Central memory CD8-positive, alpha-beta T cell (primary cell): ENCODE measurements around the gene CSNK2A1.
"Not testable (repeated sequence)": the region's sequence is repeated elsewhere in the genome, so short reads cannot be mapped to it uniquely, and the experiment has no call there.

Experiments used
- ATAC-seq: fragments of 150-1000 bp; cut with Tn5 transposase; replicated peaks from 2 replicates; pipeline ENCODE4 v1.10.0; 2022; ENCODE audit warnings: mild to moderate bottlenecking, moderate FRiP score, moderate number of reproducible peaks; ENCODE audit not compliant: poor library complexity, severe bottlenecking; ENCODE audit errors: extremely low read depth
- DNase-seq, 2 donors: peaks; one replicate each; pipeline ENCODE4 v3.0.0; 2021; ENCODE audit warnings: low spot score in 2 of 2
- H3K27ac Mint-ChIP-seq: one replicate; pipeline ENCODE4 v1.8.0; 2022; ENCODE audit warnings: low read depth, mild to moderate bottlenecking, moderate library complexity, mixed read lengths
- H3K27me3 Mint-ChIP-seq: one replicate; pipeline ENCODE4 v1.8.0; 2022; ENCODE audit warnings: mixed read lengths
- H3K36me3 Mint-ChIP-seq: one replicate; pipeline ENCODE4 v1.8.0; 2022; ENCODE audit warnings: mild to moderate bottlenecking, moderate library complexity, mixed read lengths; ENCODE audit not compliant: insufficient read depth
- H3K4me1 Mint-ChIP-seq: one replicate; pipeline ENCODE4 v1.8.0; 2022; ENCODE audit warnings: mixed read lengths
- H3K4me3 Mint-ChIP-seq: one replicate; pipeline ENCODE4 v1.8.0; 2022; ENCODE audit warnings: mild to moderate bottlenecking, moderate library complexity, mixed read lengths
- H3K9me3 Mint-ChIP-seq: one replicate; pipeline ENCODE4 v1.8.0; 2022; ENCODE audit warnings: mixed read lengths

Gene CSNK2A1

DNA sequence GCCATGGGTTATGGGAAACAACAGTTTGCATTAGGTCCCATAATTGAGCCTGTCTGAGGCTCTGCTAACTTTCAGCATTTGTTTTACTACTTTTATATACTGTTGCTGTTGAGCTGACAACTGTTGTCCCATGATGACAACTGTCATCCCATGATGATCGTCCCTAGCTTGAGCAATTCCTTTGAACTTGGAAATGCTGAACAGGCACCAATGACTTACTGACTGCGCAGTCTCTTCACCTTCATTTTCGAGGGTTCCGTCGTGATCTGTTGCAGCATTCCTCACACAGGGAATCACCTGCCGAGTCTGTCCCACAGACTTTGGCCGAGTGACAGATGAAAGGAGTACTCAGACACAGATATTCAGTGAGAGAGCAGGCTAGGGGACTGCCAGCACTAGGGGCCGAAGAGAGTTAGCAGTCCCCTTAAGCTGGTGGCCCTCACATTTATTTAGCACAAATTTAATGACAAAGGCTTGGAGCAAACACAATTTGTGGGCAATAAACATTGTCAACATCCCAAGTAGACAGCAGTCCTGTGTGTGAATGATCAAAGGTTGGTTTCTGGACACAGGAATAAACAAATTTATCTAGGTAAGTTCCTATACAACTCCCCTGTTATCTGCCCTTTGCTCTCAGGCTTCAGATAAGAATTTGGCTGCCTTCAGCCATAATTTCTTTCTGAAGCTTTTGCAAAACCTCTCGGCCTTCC lies 71.3 kb downstream of the CSNK2A1 start:
- no peaks in the 10 kb centered on the region for H3K4me1 Mint-ChIP-seq
- no peak overlapping the region for H3K4me3 Mint-ChIP-seq
- peaks cover 5% of the 10 kb centered on the region for H3K36me3 Mint-ChIP-seq
- H3K27ac Mint-ChIP-seq, result no peak overlapping the region
- H3K9me3 Mint-ChIP-seq, result no peaks in the 10 kb centered on the region
- ATAC-seq (no peak), DNase-seq (no peak)
- peaks cover 23% of the 10 kb centered on the region for H3K27me3 Mint-ChIP-seq

DNA sequence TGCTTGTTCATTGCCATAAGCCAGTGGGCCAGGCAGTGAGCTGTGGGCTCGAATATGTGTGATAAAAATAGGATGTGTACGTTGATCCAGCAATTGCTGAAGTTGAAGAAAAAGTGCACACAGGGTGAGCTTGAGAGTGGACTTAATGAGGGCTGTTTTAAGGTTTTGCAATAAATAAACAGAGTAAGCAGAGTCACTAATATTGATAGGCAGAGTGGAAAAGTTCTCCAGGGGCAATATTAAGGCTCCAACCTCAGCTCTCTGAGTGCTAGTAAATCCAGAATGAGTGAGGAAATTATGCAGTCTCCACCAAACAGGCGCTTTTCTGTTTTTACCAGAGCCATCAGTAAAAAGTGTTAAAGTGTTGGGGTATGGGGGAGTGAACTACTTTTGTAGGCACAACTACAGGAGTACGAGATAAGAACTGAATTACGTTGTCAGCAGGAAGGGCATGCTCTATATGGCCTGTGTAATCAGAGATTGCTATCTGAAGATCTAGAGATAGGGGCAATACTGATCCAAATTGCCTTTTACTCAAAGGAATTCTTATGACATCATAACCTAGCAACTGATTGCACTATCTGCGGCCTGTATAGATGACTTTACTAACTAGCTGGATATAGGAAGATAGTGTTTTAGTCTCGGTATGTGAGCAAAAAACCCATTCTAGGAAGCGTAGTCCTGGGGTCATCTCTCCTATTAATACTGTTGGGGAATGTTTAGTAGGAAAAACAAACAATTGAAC lies 73.7 kb downstream of the CSNK2A1 start:
- ATAC-seq, result no peak
- H3K4me1 Mint-ChIP-seq, result no peaks in the 10 kb centered on the region
- H3K4me3 Mint-ChIP-seq, result no peak overlapping the region
- no peaks in the 10 kb centered on the region for H3K9me3 Mint-ChIP-seq
- peaks cover 23% of the 10 kb centered on the region for H3K27me3 Mint-ChIP-seq
- no peak overlapping the region for H3K27ac Mint-ChIP-seq
- H3K36me3 Mint-ChIP-seq, result no peaks in the 10 kb centered on the region
- no peak for DNase-seq

DNA sequence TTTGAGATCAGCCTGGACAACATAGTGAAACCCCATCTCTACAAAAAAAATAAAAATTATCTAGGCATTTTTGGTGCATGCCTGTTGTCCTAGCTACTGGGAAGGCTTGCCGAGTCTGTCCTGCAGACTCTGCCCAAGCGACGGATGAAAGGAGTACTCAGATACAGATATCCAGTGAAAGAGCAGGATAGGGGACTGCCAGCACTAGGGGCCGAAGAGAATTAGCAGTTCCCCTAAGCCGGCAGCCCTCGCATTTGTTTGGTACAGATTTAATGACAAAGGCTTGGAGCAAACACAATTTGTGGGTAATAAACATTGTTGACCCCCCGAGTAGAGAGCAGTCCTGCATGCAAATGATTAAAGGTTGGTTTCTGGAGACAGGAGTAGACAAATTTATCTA lies 75.8 kb downstream of the CSNK2A1 start:
- no peak overlapping the region for H3K27ac Mint-ChIP-seq
- peaks cover 23% of the 10 kb centered on the region for H3K27me3 Mint-ChIP-seq
- no peak for DNase-seq
- ATAC-seq, result no peak
- H3K4me1 Mint-ChIP-seq, result peaks cover 6% of the 10 kb centered on the region
- H3K4me3 Mint-ChIP-seq, result no peak overlapping the region
- no peaks in the 10 kb centered on the region for H3K36me3 Mint-ChIP-seq
- H3K9me3 Mint-ChIP-seq, result no peaks in the 10 kb centered on the region

DNA sequence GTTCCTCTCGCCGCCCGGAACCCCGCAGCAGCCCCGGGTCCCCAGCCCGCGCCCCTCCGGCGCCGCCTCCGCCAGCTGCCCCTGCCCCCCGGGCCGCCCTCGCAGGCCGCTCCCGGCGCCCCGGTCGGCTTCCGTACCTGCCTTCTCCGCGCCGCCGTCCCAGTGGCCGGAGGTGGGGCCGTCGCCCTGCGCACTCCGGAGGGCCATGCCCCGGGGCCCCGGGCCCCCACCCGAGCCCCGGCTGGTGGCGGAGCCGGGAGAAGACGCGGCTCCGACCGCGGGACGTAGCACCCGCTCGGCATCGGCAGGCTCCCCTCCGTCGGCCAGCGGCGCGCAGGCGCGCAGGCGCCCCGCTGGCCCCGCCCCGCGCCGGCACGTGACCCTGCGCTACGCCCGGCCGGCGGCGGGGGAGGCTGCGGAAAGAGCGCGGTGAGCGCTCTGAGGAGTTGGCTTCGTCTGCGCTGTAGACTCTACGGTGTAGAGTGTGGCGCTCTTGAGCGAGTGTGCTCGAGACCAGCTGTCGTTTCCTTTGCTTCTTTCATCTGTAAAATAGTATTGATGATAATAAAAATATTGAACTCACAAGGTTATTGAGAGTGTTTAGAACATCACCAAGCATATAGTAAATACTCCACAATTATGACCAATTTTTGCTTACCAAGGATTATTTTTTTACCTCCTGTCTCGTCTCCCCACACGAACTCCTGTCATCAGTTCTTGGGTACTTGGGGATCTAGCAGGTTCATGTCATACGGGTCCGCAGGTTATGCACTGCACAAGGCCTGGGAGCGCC lies 81.2 kb downstream of the CSNK2A1 start, which contains the start of gene TBC1D20:
Gene TBC1D20 (minus strand): TSS at position 335 of the 793 bp plus-strand sequence. CDS start 128 bp downstream, at position 207.
- Mint-ChIP-seq H3K4me1 (peaks cover 41% of the 10 kb centered on the region), H3K27ac (peak within 1 kb of the TSS; percentile 69), H3K27me3 (no peaks in the 10 kb centered on the region), H3K36me3 (peaks cover 3% of the 10 kb centered on the region), H3K9me3 (no peaks in the 10 kb centered on the region), H3K4me3 (peak within 1 kb of the TSS; percentile 90)
- DNase-seq (peak; percentile 62 to 80), ATAC-seq (peak; percentile 98)

DNA sequence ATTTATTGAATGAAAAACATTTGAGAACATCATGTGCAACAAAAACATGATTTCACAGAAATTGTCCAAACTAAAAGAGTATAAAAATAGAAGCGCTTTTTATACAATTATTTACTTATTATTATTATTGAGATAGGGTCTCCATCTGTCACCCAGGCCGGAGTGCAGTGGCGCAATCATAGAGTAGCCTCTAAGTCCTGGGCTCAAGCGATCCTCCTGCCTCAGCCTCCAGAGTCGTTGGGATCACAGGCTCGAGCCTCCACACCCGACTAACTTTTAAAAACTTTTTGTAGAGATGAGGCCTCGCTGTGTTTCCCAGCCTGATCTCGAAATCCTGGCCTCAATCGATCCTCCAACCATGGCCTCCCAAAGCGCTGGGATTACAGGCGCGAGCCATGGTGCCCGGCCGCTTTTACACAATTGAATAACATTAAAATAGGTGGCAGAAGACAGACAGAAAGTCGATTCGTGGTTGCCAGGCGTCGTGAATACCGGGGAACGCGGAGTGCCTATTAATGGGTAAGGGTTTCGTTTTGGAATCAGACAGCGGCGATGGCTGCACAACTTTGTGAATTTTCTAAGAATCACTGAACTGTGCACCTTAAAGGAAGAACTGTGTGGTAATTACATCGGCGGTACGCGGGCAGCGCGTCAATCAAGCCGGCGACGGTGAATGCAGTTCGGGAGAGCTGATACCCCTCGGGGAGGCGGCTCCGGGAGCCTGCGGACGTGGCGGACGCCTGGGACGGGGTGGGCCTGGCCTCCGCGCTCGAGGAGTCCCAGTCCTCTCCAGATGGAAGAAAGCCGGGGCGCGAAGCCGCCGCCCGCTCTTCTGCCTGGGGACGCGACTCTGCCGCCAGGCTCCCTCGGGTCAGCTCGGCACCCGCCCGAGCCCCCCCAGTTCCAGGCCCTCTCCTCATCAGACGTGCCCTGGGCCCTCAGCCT lies 82.1 kb downstream of the CSNK2A1 start:
- ATAC-seq, result peak; percentile 35
- no peaks in the 10 kb centered on the region for H3K27me3 Mint-ChIP-seq
- H3K36me3 Mint-ChIP-seq, result peaks cover 4% of the 10 kb centered on the region
- H3K4me3 Mint-ChIP-seq, result peak overlapping the region; percentile 90
- H3K9me3 Mint-ChIP-seq, result no peaks in the 10 kb centered on the region
- H3K27ac Mint-ChIP-seq, result peak overlapping the region; percentile 69
- peak in 1 of 2 donors; percentile 27 for DNase-seq
- H3K4me1 Mint-ChIP-seq, result peaks cover 44% of the 10 kb centered on the region

DNA sequence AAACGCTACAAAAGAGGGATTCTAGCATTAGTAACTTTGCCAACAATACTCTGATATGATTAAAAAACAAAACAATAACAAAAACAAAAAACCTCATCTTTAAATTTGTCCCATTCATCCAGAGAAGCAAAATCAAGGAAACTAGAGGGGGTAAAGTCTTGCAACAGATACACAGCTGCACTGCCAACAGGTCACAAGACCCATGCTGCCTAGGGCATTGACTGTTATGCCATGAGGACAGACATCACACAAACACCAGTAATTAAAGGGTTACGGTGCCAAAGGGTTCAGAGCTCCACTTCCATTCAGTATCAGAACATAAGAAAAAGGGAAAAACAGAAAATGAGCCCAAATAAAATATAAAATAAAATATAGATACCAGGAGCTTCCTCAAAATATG lies 82.9 kb downstream of the CSNK2A1 start:
- DNase-seq, result no peak

DNA sequence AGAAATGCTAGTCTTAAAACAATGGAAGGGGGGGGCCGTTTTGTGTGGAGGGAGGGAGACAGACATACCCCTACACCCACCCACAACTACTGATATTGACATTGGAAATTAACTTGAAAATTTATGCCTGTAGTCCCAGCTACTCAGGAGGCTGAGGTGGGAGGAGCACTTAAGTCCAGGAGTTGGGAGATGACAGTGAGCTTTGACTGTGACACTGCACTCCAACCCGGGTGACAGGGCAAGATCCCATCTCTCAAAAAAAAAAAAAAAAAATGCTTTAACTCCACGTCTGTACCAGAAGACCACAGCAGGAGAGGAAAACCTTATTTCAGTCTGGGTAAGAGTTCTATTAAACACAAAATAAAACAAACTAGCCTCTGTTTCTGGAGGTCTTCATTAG lies 83.4 kb downstream of the CSNK2A1 start:
- Mint-ChIP-seq H3K27me3 (no peaks in the 10 kb centered on the region), H3K4me1 (peaks cover 49% of the 10 kb centered on the region), H3K27ac (no peak overlapping the region), H3K9me3 (no peaks in the 10 kb centered on the region), H3K36me3 (peaks cover 6% of the 10 kb centered on the region), H3K4me3 (peak overlapping the region; percentile 90)
- ATAC-seq, result no peak
- DNase-seq, result no peak

More for the DNA sequence above, 82.9 kb downstream of the CSNK2A1 start:
- Mint-ChIP-seq H3K27ac (no peak overlapping the region), H3K9me3 (no peaks in the 10 kb centered on the region), H3K36me3 (peaks cover 6% of the 10 kb centered on the region), H3K4me3 (peak overlapping the region; percentile 90), H3K27me3 (no peaks in the 10 kb centered on the region), H3K4me1 (peaks cover 49% of the 10 kb centered on the region)
- no peak for ATAC-seq

DNA sequence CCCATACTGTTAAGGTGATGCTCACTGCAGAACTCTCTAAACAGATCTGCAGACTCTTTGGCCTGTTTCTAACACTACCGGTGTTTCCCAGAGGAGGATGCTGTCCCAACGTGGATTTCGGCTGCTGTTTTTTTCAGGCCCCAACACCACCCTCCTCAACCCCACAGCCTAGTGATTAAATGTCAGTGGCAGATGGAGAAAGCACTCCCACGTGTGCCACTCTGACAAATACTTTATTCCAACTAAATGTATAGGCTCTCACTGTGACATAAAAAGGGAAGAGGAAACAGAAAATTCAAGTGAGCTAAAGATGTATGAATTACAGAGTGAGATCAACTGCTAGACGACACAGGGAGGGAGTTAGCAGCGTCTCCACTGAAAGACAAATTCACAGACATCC lies 84.8 kb downstream of the CSNK2A1 start:
- no peak for DNase-seq
- no peaks in the 10 kb centered on the region for H3K27me3 Mint-ChIP-seq
- no peaks in the 10 kb centered on the region for H3K9me3 Mint-ChIP-seq
- peaks cover 6% of the 10 kb centered on the region for H3K36me3 Mint-ChIP-seq
- H3K27ac Mint-ChIP-seq, result no peak overlapping the region
- peaks cover 49% of the 10 kb centered on the region for H3K4me1 Mint-ChIP-seq
- ATAC-seq, result no peak
- H3K4me3 Mint-ChIP-seq, result no peak overlapping the region

DNA sequence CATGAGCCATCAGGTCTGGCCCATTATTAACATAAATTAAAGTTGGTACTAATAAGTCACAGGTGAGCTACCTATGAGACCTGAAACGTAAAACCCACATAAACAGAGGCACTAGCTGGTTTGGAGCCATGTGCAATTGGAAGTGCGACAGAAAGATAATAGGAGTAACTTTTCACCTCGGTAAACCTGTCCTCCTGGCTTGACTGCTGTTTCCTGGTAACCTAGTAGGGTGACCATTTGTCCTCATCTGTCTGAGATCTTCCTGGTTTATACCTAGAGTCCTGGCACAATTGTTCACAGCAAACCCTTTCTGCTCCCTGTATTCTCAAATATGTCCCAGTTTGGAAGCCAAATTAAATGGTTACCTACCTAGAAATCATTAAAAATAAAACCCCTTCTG lies 88.6 kb downstream of the CSNK2A1 start:
- H3K27ac Mint-ChIP-seq, result no peak overlapping the region
- no peak overlapping the region for H3K4me3 Mint-ChIP-seq
- H3K4me1 Mint-ChIP-seq, result peaks cover 25% of the 10 kb centered on the region
- H3K27me3 Mint-ChIP-seq, result no peaks in the 10 kb centered on the region
- no peaks in the 10 kb centered on the region for H3K9me3 Mint-ChIP-seq
- ATAC-seq (no peak), DNase-seq (no peak)
- peaks cover 7% of the 10 kb centered on the region for H3K36me3 Mint-ChIP-seq

DNA sequence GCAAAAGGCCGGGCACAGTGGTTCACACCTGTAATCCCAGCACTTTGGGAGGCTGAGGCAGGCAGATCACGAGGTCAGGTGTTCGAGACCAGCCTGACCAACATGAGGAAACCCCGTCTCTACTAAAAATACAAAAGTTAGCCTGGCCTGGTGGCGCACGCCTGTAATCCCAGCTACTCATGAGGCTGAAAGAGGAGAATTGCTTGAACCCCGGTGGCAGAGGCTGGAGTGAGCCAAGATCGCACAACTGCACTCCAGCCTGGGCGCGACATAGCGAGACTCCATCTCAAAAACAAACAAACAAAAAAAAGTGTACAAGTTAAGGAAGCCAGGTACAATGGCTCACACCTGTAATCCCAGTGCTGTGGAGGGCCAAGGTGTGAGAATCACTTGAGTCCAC lies 91.6 kb downstream of the CSNK2A1 start:
- H3K9me3 Mint-ChIP-seq, H3K27me3 Mint-ChIP-seq, DNase-seq, H3K36me3 Mint-ChIP-seq, H3K4me3 Mint-ChIP-seq, ATAC-seq, H3K27ac Mint-ChIP-seq: not testable (repeated sequence)
- peaks cover 12% of the 10 kb centered on the region for H3K4me1 Mint-ChIP-seq

DNA sequence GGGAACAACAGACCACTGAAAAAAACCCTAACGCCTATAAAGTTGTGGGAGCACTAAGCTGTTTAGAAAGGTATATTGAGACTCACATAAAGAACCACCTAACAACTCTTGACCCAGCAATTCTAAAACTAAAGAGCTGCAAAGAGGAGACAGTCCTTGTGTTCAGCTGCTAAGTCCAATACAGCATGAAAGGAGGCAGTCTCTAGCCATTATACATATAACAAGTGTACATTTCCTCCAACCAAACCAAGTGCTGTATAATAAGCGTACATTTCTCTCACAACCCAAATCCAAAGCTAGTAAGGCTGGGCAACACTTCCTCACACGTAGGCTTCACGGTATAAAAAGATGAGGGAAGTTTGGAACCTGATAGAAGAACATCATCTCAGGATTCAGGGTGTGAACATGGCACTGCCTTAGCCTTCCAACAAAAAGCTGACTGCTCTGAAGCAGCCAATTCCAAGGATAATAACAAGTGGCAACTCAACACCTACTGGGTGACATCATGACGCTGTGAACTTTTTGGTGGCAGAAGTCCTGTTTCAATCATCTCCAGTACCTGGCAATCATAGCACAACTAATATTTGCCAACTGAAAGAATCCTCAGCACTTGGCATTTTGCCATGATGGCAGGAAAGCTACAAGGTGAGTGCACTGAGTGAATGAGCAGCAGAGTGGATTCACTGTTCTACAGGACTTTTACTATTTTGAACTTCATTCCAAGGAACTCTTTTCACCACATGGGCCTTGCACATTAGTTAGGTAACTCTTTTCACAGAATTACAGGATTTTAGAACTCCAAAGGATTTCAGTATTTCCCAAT lies 97.9 kb downstream of the CSNK2A1 start:
- Mint-ChIP-seq H3K9me3 (no peaks in the 10 kb centered on the region), H3K27ac (no peak overlapping the region), H3K27me3 (no peaks in the 10 kb centered on the region), H3K4me3 (no peak overlapping the region), H3K4me1 (peaks cover 19% of the 10 kb centered on the region), H3K36me3 (peaks cover 44% of the 10 kb centered on the region)
- ATAC-seq (no peak), DNase-seq (no peak)
